Stomach smooth muscle (tissue), 2 donors: ENCODE measurements around the gene PRR15.

Experiments
- H3K27ac ChIP-seq: one replicate; pipeline ENCODE4 v1.7.0; 2013; ENCODE audit warnings: mild to moderate bottlenecking, low read length, inconsistent platforms
- H3K27me3 ChIP-seq, 2 donors: one replicate each; pipeline ENCODE4 v1.7.0; 2013; ENCODE audit warnings: low read length in 2 of 2; ENCODE audit not compliant: insufficient read depth in 2 of 2, control insufficient read depth in 1 of 2
- H3K36me3 ChIP-seq, 2 donors: one replicate each; pipeline ENCODE4 v1.7.0; 2013; ENCODE audit warnings: low read length in 2 of 2; ENCODE audit not compliant: control insufficient read depth in 2 of 2, insufficient read depth in 2 of 2
- H3K4me1 ChIP-seq: one replicate; pipeline ENCODE4 v1.7.0; 2013; ENCODE audit warnings: low read length; ENCODE audit not compliant: control insufficient read depth, insufficient read depth
- H3K4me3 ChIP-seq, 2 donors: one replicate each; pipeline ENCODE4 v1.7.0; 2013; ENCODE audit warnings: low read length in 2 of 2
- H3K9ac ChIP-seq, 2 donors: one replicate each; pipeline ENCODE4 v1.7.0; 2013; ENCODE audit warnings: low read length in 2 of 2, mild to moderate bottlenecking in 1 of 2
- H3K9me3 ChIP-seq, 2 donors: one replicate each; pipeline ENCODE4 v1.7.0; 2013; ENCODE audit warnings: low read length in 2 of 2; ENCODE audit not compliant: control insufficient read depth in 2 of 2
- donor health status: healthy.
- donor health status: Pancreatic carcinoma.

The PRR15 gene

GRCh38 chr7:29598137-29598536 lies 34.5 kb downstream of the PRR15 start:
- Histone ChIP-seq H3K9ac (no peak overlapping the region), H3K27me3 (no peaks in the 10 kb centered on the region), H3K4me1 (no peaks in the 10 kb centered on the region), H3K4me3 (no peak overlapping the region), H3K36me3 (no peaks in the 10 kb centered on the region), H3K27ac (no peak overlapping the region), H3K9me3 (no peaks in the 10 kb centered on the region)

GRCh38 chr7:29598613-29599012 lies 35.0 kb downstream of the PRR15 start:
- H3K27me3 ChIP-seq: no peaks in the 10 kb centered on the region
- H3K9ac ChIP-seq: no peak overlapping the region
- H3K4me1 ChIP-seq: no peaks in the 10 kb centered on the region
- no peaks in the 10 kb centered on the region for H3K9me3 ChIP-seq
- H3K27ac ChIP-seq: no peak overlapping the region
- H3K36me3 ChIP-seq: no peaks in the 10 kb centered on the region
- no peak overlapping the region for H3K4me3 ChIP-seq

GRCh38 chr7:29599026-29599425 lies 35.4 kb downstream of the PRR15 start:
- H3K9me3 ChIP-seq: no peaks in the 10 kb centered on the region
- H3K4me3 ChIP-seq: no peak overlapping the region
- H3K9ac ChIP-seq: no peak overlapping the region
- H3K4me1 ChIP-seq: no peaks in the 10 kb centered on the region
- H3K27me3 ChIP-seq: no peaks in the 10 kb centered on the region
- no peaks in the 10 kb centered on the region for H3K36me3 ChIP-seq
- H3K27ac ChIP-seq: no peak overlapping the region

GRCh38 chr7:29600661-29601060 lies 37.0 kb downstream of the PRR15 start:
- no peak overlapping the region for H3K4me3 ChIP-seq
- no peaks in the 10 kb centered on the region for H3K36me3 ChIP-seq

GRCh38 chr7:29604052-29604451 lies 40.4 kb downstream of the PRR15 start:
- H3K9me3 ChIP-seq: no peaks in the 10 kb centered on the region
- H3K9ac ChIP-seq: no peak overlapping the region
- H3K27ac ChIP-seq: no peak overlapping the region
- no peaks in the 10 kb centered on the region for H3K4me1 ChIP-seq
- H3K4me3 ChIP-seq: no peak overlapping the region
- no peaks in the 10 kb centered on the region for H3K27me3 ChIP-seq
- no peaks in the 10 kb centered on the region for H3K36me3 ChIP-seq

More at GRCh38 chr7:29600661-29601060, 37.0 kb downstream of the PRR15 start:
- no peaks in the 10 kb centered on the region for H3K9me3 ChIP-seq
- H3K4me1 ChIP-seq: no peaks in the 10 kb centered on the region
- H3K27me3 ChIP-seq: no peaks in the 10 kb centered on the region
- no peak overlapping the region for H3K9ac ChIP-seq
- H3K27ac ChIP-seq: no peak overlapping the region

- H3K4me1 ChIP-seq: no peaks in the 10 kb centered on the region
- H3K4me3 ChIP-seq: no peak overlapping the region
- H3K9me3 ChIP-seq: no peaks in the 10 kb centered on the region
- no peak overlapping the region for H3K9ac ChIP-seq
- H3K36me3 ChIP-seq: no peaks in the 10 kb centered on the region
- no peaks in the 10 kb centered on the region for H3K27me3 ChIP-seq
- no peak overlapping the region for H3K27ac ChIP-seq
Observed at GRCh38 chr7:29604702-29605101, 41.1 kb downstream of the PRR15 start.

GRCh38 chr7:29605671-29606070 lies 42.0 kb downstream of the PRR15 start:
- Histone ChIP-seq H3K27me3 (no peaks in the 10 kb centered on the region), H3K4me1 (no peaks in the 10 kb centered on the region), H3K9me3 (no peaks in the 10 kb centered on the region), H3K27ac (no peak overlapping the region), H3K9ac (no peak overlapping the region), H3K36me3 (no peaks in the 10 kb centered on the region), H3K4me3 (no peak overlapping the region)

- no peaks in the 10 kb centered on the region for H3K4me1 ChIP-seq
- H3K27me3 ChIP-seq: no peaks in the 10 kb centered on the region
- no peak overlapping the region for H3K4me3 ChIP-seq
- no peaks in the 10 kb centered on the region for H3K9me3 ChIP-seq
- H3K27ac ChIP-seq: no peak overlapping the region
- H3K36me3 ChIP-seq: no peaks in the 10 kb centered on the region
- no peak overlapping the region for H3K9ac ChIP-seq
Observed at GRCh38 chr7:29606287-29606721, 42.7 kb downstream of the PRR15 start.

- Histone ChIP-seq H3K9ac (no peak overlapping the region), H3K36me3 (no peaks in the 10 kb centered on the region), H3K27ac (no peak overlapping the region), H3K9me3 (no peaks in the 10 kb centered on the region), H3K4me1 (no peaks in the 10 kb centered on the region), H3K4me3 (no peak overlapping the region), H3K27me3 (no peaks in the 10 kb centered on the region)
Observed at GRCh38 chr7:29606830-29607229, 43.2 kb downstream of the PRR15 start.

GRCh38 chr7:29607259-29607658 lies 43.6 kb downstream of the PRR15 start:
- Histone ChIP-seq H3K4me1 (no peaks in the 10 kb centered on the region), H3K9me3 (no peaks in the 10 kb centered on the region), H3K27me3 (no peaks in the 10 kb centered on the region), H3K27ac (no peak overlapping the region), H3K36me3 (no peaks in the 10 kb centered on the region), H3K4me3 (no peak overlapping the region), H3K9ac (no peak overlapping the region)

- H3K27ac ChIP-seq: no peak overlapping the region
- H3K4me3 ChIP-seq: no peak overlapping the region
- no peaks in the 10 kb centered on the region for H3K9me3 ChIP-seq
- H3K4me1 ChIP-seq: no peaks in the 10 kb centered on the region
- no peak overlapping the region for H3K9ac ChIP-seq
- H3K36me3 ChIP-seq: no peaks in the 10 kb centered on the region
- H3K27me3 ChIP-seq: no peaks in the 10 kb centered on the region
Observed at GRCh38 chr7:29607889-29608288, 44.3 kb downstream of the PRR15 start.
